ENCODE measurements around the gene LDB2.

The LDB2 gene

GRCh38 chr4:16713696-16714095, 184.7 kb downstream of the LDB2 start:
- no peak for DNase-seq

GRCh38 chr4:16713271-16713670, 185.2 kb downstream of the LDB2 start:
- DNase-seq: no peak

- DNase-seq: no peak
Measured at GRCh38 chr4:16710198-16710597, 188.2 kb downstream of the LDB2 start.

DNA sequence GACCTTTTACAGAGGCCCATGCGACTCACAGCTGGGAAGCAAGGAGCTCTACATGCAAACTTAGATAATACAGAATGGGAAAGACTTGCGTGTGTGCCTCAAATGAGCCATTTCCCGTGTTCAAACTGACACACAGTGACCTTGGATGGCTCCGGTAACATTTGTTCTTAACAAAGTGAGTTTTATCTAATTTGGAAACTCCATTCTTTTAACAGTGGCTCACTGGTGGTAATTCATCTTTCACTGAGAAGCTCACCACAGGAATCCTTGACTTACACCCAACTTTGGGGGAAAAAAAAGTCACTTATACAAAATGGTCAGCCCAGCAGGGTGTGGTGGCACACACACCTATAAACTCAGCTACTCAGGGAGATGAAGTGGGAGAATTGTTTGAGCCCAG, 190.6 kb downstream of the LDB2 start:
- DNase-seq: no peak

DNA sequence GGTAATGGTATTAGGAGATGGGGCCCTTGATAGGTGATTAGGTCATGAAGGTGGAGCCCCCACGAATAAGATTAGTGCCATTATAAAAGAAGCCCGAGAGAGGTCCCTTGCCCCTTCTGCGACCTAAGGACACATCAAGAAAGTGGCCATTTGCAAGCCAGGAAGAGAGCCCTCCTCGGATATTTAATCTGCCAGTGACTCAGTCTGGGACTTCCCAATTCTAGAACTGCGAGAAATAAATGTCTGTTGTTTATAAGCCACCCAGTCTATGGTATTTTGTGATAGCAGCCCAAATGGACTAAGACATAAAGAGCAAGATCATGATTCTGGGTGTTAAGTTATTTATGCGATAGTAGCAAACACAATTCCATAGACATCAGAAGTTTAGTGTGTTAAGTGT, 192.2 kb downstream of the LDB2 start:
- DNase-seq: no peak

GRCh38 chr4:16705341-16705740, 193.1 kb downstream of the LDB2 start:
- DNase-seq: no peak

- no peak for DNase-seq
Measured at GRCh38 chr4:16704489-16704888, 194.0 kb downstream of the LDB2 start.

GRCh38 chr4:16695896-16696295, 202.5 kb downstream of the LDB2 start:
- no peak for DNase-seq

- no peak for DNase-seq
Measured at GRCh38 chr4:16694884-16695276, 203.6 kb downstream of the LDB2 start.

DNA sequence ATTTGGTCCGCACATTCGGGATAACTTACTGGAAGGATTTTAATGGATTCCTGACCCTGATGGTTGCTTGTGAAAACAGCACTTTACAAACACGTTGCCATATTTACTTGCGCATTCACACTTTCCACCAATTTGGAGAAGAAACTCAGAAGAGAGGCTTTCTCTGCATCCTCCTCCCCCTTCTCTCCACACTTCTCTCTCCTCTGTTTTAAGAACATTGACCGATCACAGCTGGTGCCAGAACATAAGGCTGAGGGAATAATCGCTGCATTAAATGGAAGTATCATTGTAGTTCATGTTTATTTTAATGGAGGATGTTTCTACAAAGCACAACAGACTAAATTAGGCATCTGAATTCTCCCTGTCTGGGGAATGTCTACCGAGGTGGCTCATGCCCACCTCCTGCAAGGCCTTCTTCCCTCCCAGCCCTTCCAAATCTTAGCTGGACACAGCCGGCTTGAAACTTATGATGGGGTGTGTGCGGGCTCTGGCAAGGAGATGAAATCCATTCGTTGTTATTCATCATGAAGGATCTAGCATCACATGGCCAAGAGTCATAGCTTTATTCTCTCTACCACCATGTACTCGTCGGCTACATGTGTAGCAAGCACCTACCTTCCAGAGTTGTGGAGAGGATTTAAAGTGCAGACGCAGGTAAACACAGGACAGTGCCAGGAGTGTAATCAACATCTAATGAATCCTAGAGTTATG, 204.1 kb downstream of the LDB2 start:
- no peak for DNase-seq

DNA sequence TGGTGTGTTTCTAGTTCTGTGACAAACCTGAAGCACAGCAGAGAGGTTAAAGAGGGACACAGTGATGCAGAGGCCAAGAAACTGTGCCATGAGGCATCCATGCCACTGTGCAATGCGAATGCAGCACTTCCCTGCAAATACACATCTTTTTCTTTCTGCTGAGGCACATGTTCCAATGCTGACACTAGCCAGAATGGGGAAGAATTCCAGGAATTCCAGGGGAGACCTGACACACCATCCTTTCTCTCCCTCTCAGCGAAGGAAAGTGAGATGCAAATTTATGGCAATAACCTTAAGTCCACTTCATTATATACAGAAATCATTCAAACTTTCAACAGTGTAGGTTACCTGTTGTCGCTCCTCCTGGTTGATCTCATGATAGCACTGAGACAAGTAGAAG, 204.8 kb downstream of the LDB2 start:
- no peak for DNase-seq

DNA sequence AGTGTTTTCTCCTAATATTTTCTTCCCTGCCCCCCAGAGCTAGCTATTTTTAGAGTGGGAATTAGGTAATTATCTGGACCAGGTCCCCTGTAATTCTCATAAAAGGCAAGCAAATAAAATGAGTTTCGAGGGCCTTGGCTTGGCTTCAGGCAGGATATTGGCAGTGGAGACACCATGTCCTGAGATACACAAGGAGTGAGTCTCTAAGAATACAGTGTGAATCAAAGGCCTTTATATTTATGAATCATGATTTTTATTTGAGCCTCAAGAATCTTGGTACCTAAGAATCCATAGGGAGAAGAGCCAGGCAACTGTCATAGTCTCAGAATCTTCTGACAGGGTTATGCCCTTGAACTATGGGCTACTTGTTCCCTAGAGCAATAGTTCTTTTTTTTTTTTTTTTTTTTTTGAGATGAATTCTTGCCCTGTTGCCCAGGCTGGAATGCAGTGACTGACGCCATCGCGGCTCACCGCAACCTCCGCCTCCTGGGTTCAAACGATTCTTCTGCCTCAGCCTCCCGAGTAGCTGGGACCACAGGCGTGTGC, 205.4 kb downstream of the LDB2 start:
- no peak for DNase-seq

- DNase-seq: no peak
Measured at GRCh38 chr4:16692524-16692923, 205.9 kb downstream of the LDB2 start.

GRCh38 chr4:16692046-16692445, 206.4 kb downstream of the LDB2 start:
- no peak for DNase-seq

DNA sequence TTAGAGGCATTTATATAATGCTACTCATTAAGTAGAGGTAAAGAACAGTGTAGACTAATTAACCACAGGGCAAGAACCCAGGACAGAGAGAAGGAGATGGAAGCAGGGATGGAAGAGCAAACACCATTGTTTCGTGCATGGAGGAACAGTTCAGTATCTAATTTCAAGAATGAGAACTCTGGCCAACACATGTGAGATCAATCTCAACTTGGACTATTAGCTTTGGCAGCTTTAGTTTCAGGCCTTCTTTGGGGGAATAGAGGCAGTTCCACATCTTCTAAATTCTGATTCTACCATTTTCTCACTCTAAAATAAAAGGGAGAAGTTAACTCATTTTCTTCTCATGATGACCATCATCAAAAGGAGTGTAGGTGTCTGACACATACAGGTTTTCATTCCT, 207.0 kb downstream of the LDB2 start:
- no peak for DNase-seq

- DNase-seq: no peak
Measured at GRCh38 chr4:16687845-16688244, 210.6 kb downstream of the LDB2 start.

DNA sequence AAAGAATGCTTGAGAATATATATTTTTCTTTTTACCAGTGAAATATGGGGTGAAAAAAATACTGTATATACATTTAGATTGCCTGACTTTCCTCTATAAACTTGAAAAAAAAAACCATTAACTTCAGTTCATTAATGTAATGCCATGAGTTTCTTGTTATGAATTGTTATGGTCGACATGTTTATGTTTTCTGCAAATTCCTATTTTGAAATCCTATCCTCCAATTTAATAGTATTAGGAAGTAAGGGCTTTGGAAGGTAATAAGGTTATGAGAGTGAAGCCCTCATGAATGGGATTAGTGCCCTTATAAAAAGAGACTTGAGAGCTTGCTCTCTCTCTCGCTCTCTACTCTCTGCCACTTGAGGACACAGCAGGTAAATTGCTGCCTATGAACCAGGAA, 211.4 kb downstream of the LDB2 start:
- DNase-seq: no peak

- no peak for DNase-seq
Measured at GRCh38 chr4:16686195-16686594, 212.2 kb downstream of the LDB2 start.

- DNase-seq: no peak
Measured at GRCh38 chr4:16685536-16685935, 212.9 kb downstream of the LDB2 start.

GRCh38 chr4:16684935-16685334, 213.5 kb downstream of the LDB2 start:
- no peak for DNase-seq

DNA sequence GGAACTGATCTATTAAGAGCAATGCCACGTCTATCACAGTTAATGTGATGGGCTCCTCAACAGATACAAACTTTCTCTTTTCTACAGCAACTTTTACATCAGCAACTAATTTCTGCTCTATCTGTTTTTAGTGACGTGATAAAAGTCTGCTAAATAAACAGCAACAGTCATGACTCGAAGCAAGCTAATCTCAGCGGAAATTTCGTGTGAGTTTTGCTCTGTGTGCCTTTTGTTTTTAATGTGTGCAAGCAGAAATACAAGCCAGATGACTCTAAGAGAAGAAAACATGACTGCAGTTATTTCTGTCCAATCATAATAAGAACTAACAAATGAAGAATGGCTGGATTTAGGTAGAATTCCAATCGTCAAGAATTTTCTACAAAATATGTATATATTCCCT, 214.3 kb downstream of the LDB2 start:
- DNase-seq: no peak

- DNase-seq: no peak
Measured at GRCh38 chr4:16682975-16683374, 215.5 kb downstream of the LDB2 start.

- DNase-seq: no peak
Measured at GRCh38 chr4:16677001-16677944, 221.2 kb downstream of the LDB2 start.

GRCh38 chr4:16676230-16676770, 222.1 kb downstream of the LDB2 start:
- no peak for DNase-seq

All from AML-193 (cell line).